ENCODE results near the gene SWAP70. TPM values are rescaled to one million over a fixed set of nuclear protein-coding genes. Genes with fewer than 3 reads are reported as not detected.

The SWAP70 gene
- total and polyA plus RNA-seq, 7 experiments from 2014 or later, result 2.3 to 15.6 (median 4.5) TPM

GRCh38 chr11:9758637-9759518, 95.0 kb downstream of the SWAP70 start:
- Mint-ChIP-seq H3K36me3 (peaks cover 0 to 2% (median 0%) of the 10 kb centered on the region in 5 donors), H3K27me3 (no peaks in the 10 kb centered on the region), H3K4me3 (peak overlapping the region; percentile 67 to 86 (median 82)), H3K9me3 (no peaks in the 10 kb centered on the region), H3K4me1 (peaks cover 12 to 37% (median 18%) of the 10 kb centered on the region in 7 donors), H3K27ac (peak overlapping the region in 5 of 9 donors; percentile 53 to 86 (median 81))
- Histone ChIP-seq H3K27me3 (ENCODE audit: control insufficient read depth in 2 of 2, insufficient read depth in 2 of 2, low read length in 2 of 2) (no peaks in the 10 kb centered on the region), H3K27ac (ENCODE audit: low read depth, low read length) (peak overlapping the region; percentile 50), H3K4me3 (ENCODE audit: low read length) (peak overlapping the region; percentile 91), H3K9me3 (ENCODE audit: control insufficient read depth in 2 of 3, low read length in 3 of 3) (no peaks in the 10 kb centered on the region), H3K36me3 (ENCODE audit: control insufficient read depth in 2 of 3, insufficient read depth in 3 of 3, low read length in 3 of 3) (no peaks in the 10 kb centered on the region), H3K4me1 (ENCODE audit: control insufficient read depth in 2 of 2, insufficient read depth in 2 of 2, low read length in 2 of 2) (peaks cover 7 to 9% of the 10 kb centered on the region in 2 donors)
- DNase-seq (peak in 7 of 9 donors; percentile 29 to 74 (median 35)), ATAC-seq (peak; percentile 30)
- intact Hi-C loops (cut with micrococcal nuclease), result loop anchor here (1.0 to 10.0 kb wide), 18 partner anchors 82 to 1077 kb away; partner anchors contain the start of genes WEE1 (in 2 of the 2), AMPD3 (in 1 of the 2), NRIP3 (in 1 of the 2) and RPL27A (in 1 of the 2)
- ChIA-PET POLR2A (interaction anchor here (0.6 to 0.8 kb wide), 3 partner anchors 17 to 1069 kb away, joined by 3 to 5 read pairs (median 3); no protein-coding TSS in a partner anchor), CTCF (interaction anchor here (0.6 to 3.3 kb wide), 11 partner anchors 9 to 746 kb away, joined by 3 to 36 read pairs (median 3); partner anchors contain the start of gene ADM)

GRCh38 chr11:9759519-9760192, 95.8 kb downstream of the SWAP70 start:
- no peaks in the 10 kb centered on the region for H3K9me3 ChIP-seq (ENCODE audit: control insufficient read depth in 2 of 3, low read length in 3 of 3)
- no peak overlapping the region for H3K27ac ChIP-seq (ENCODE audit: low read depth, low read length)
- DNase-seq (peak in 4 of 9 donors; percentile 6 to 84 (median 41)), ATAC-seq (peak; percentile 64)
- Mint-ChIP-seq H3K4me3 (peak overlapping the region; percentile 67 to 86 (median 82)), H3K27me3 (no peaks in the 10 kb centered on the region), H3K9me3 (no peaks in the 10 kb centered on the region), H3K4me1 (peaks cover 12 to 37% (median 18%) of the 10 kb centered on the region in 7 donors), H3K27ac (peak overlapping the region in 7 of 9 donors; percentile 11 to 86 (median 64)), H3K36me3 (peaks cover 0 to 6% (median 0%) of the 10 kb centered on the region in 5 donors)
- peaks cover 7 to 9% of the 10 kb centered on the region in 2 donors for H3K4me1 ChIP-seq (ENCODE audit: control insufficient read depth in 2 of 2, insufficient read depth in 2 of 2, low read length in 2 of 2)
- H3K36me3 ChIP-seq (ENCODE audit: control insufficient read depth in 2 of 3, insufficient read depth in 3 of 3, low read length in 3 of 3), result no peaks in the 10 kb centered on the region
- no peaks in the 10 kb centered on the region for H3K27me3 ChIP-seq (ENCODE audit: control insufficient read depth in 2 of 2, insufficient read depth in 2 of 2, low read length in 2 of 2)
- ChIA-PET CTCF (interaction anchor here (0.6 to 3.3 kb wide), 10 partner anchors 22 to 747 kb away, joined by 3 to 36 read pairs (median 3); partner anchors contain the start of gene ADM), POLR2A (no interaction called here)
- no peak overlapping the region for H3K4me3 ChIP-seq (ENCODE audit: low read length)
- intact Hi-C loops (cut with micrococcal nuclease), result loop anchor here (2.0 to 10.0 kb wide), 10 partner anchors 81 to 1077 kb away; partner anchors contain the start of genes WEE1 (in 2 of the 2), AMPD3 (in 1 of the 2), NRIP3 (in 1 of the 2) and RPL27A (in 1 of the 2)

GRCh38 chr11:9760193-9760575, 96.3 kb downstream of the SWAP70 start:
- intact Hi-C loops (cut with micrococcal nuclease), result no loop called here
- H3K4me3 ChIP-seq (ENCODE audit: low read length), result no peak overlapping the region
- Mint-ChIP-seq H3K27me3 (no peaks in the 10 kb centered on the region), H3K4me3 (peak overlapping the region in 1 of 10 donors; percentile 26), H3K9me3 (no peaks in the 10 kb centered on the region), H3K4me1 (peaks cover 12 to 37% (median 18%) of the 10 kb centered on the region in 7 donors), H3K36me3 (peaks cover 0 to 8% (median 0%) of the 10 kb centered on the region in 5 donors), H3K27ac (peak overlapping the region in 2 of 9 donors; percentile 5 to 64)
- DNase-seq, result no peak
- no peaks in the 10 kb centered on the region for H3K9me3 ChIP-seq (ENCODE audit: control insufficient read depth in 2 of 3, low read length in 3 of 3)
- peaks cover 7 to 9% of the 10 kb centered on the region in 2 donors for H3K4me1 ChIP-seq (ENCODE audit: control insufficient read depth in 2 of 2, insufficient read depth in 2 of 2, low read length in 2 of 2)
- ATAC-seq, result no peak
- H3K27ac ChIP-seq (ENCODE audit: low read depth, low read length), result no peak overlapping the region
- ChIA-PET POLR2A (no interaction called here), CTCF (interaction anchor here (0.6 to 3.3 kb wide), 4 partner anchors 22 to 564 kb away, joined by 3 to 36 read pairs (median 6); partner anchors contain the start of gene ADM)
- H3K36me3 ChIP-seq (ENCODE audit: control insufficient read depth in 2 of 3, insufficient read depth in 3 of 3, low read length in 3 of 3), result no peaks in the 10 kb centered on the region
- no peaks in the 10 kb centered on the region for H3K27me3 ChIP-seq (ENCODE audit: control insufficient read depth in 2 of 2, insufficient read depth in 2 of 2, low read length in 2 of 2)

GRCh38 chr11:9761441-9761945, 97.6 kb downstream of the SWAP70 start:
- no peak overlapping the region for H3K27ac Mint-ChIP-seq
- H3K4me3 Mint-ChIP-seq, result no peak overlapping the region
- Histone ChIP-seq H3K27me3 (ENCODE audit: control insufficient read depth in 2 of 2, insufficient read depth in 2 of 2, low read length in 2 of 2) (no peaks in the 10 kb centered on the region), H3K36me3 (ENCODE audit: control insufficient read depth in 2 of 3, insufficient read depth in 3 of 3, low read length in 3 of 3) (no peaks in the 10 kb centered on the region), H3K27ac (ENCODE audit: low read depth, low read length) (no peak overlapping the region), H3K4me3 (ENCODE audit: low read length) (no peak overlapping the region), H3K9me3 (ENCODE audit: control insufficient read depth in 2 of 3, low read length in 3 of 3) (no peaks in the 10 kb centered on the region), H3K4me1 (ENCODE audit: control insufficient read depth in 2 of 2, insufficient read depth in 2 of 2, low read length in 2 of 2) (peaks cover 7 to 9% of the 10 kb centered on the region in 2 donors)
- peaks cover 9 to 25% (median 18%) of the 10 kb centered on the region in 7 donors for H3K4me1 Mint-ChIP-seq
- intact Hi-C loops (cut with micrococcal nuclease), result no loop called here
- H3K36me3 Mint-ChIP-seq, result peaks cover 0 to 8% (median 0%) of the 10 kb centered on the region in 5 donors
- no peaks in the 10 kb centered on the region for H3K9me3 Mint-ChIP-seq
- POLR2A ChIA-PET, result no interaction called here
- no peaks in the 10 kb centered on the region for H3K27me3 Mint-ChIP-seq
- CTCF ChIA-PET, result no interaction called here
- DNase-seq, result no peak
- ATAC-seq, result no peak

GRCh38 chr11:9762531-9762930, 98.7 kb downstream of the SWAP70 start:
- peaks cover 0 to 10% (median 0%) of the 10 kb centered on the region in 5 donors for H3K36me3 Mint-ChIP-seq
- no peaks in the 10 kb centered on the region for H3K36me3 ChIP-seq (ENCODE audit: control insufficient read depth in 2 of 3, insufficient read depth in 3 of 3, low read length in 3 of 3)
- no peak for ATAC-seq
- no peaks in the 10 kb centered on the region for H3K27me3 Mint-ChIP-seq
- no peak for DNase-seq
- no peak overlapping the region for H3K27ac ChIP-seq (ENCODE audit: low read depth, low read length)
- no peaks in the 10 kb centered on the region for H3K27me3 ChIP-seq (ENCODE audit: control insufficient read depth in 2 of 2, insufficient read depth in 2 of 2, low read length in 2 of 2)
- H3K9me3 Mint-ChIP-seq, result no peaks in the 10 kb centered on the region
- peaks cover 7 to 8% of the 10 kb centered on the region in 2 donors for H3K4me1 ChIP-seq (ENCODE audit: control insufficient read depth in 2 of 2, insufficient read depth in 2 of 2, low read length in 2 of 2)
- POLR2A ChIA-PET, result no interaction called here
- H3K9me3 ChIP-seq (ENCODE audit: control insufficient read depth in 2 of 3, low read length in 3 of 3), result no peaks in the 10 kb centered on the region
- no peak overlapping the region for H3K27ac Mint-ChIP-seq
- no peak overlapping the region for H3K4me3 ChIP-seq (ENCODE audit: low read length)
- no peak overlapping the region for H3K4me3 Mint-ChIP-seq
- intact Hi-C loops (cut with micrococcal nuclease), result no loop called here
- peaks cover 13 to 24% (median 18%) of the 10 kb centered on the region in 7 donors for H3K4me1 Mint-ChIP-seq
- CTCF ChIA-PET, result interaction anchor here (0.8 to 2.1 kb wide), 4 partner anchors 15 to 559 kb away, joined by 3 to 6 read pairs (median 4); no protein-coding TSS in a partner anchor

GRCh38 chr11:9763301-9763700, 99.4 kb downstream of the SWAP70 start:
- no peak overlapping the region for H3K4me3 Mint-ChIP-seq
- no peaks in the 10 kb centered on the region for H3K27me3 Mint-ChIP-seq
- ChIA-PET POLR2A (no interaction called here), CTCF (interaction anchor here (0.8 to 2.1 kb wide), 2 partner anchors 544 to 559 kb away, joined by 3 to 6 read pairs; no protein-coding TSS in a partner anchor)
- Histone ChIP-seq H3K36me3 (ENCODE audit: control insufficient read depth in 2 of 3, insufficient read depth in 3 of 3, low read length in 3 of 3) (no peaks in the 10 kb centered on the region), H3K4me3 (ENCODE audit: low read length) (no peak overlapping the region), H3K4me1 (ENCODE audit: control insufficient read depth in 2 of 2, insufficient read depth in 2 of 2, low read length in 2 of 2) (peaks cover 4% of the 10 kb centered on the region in 2 donors), H3K27me3 (ENCODE audit: control insufficient read depth in 2 of 2, insufficient read depth in 2 of 2, low read length in 2 of 2) (no peaks in the 10 kb centered on the region), H3K9me3 (ENCODE audit: control insufficient read depth in 2 of 3, low read length in 3 of 3) (no peaks in the 10 kb centered on the region), H3K27ac (ENCODE audit: low read depth, low read length) (no peak overlapping the region)
- ATAC-seq (no peak), DNase-seq (no peak)
- intact Hi-C loops (cut with micrococcal nuclease), result no loop called here
- H3K27ac Mint-ChIP-seq, result no peak overlapping the region
- peaks cover 10 to 20% (median 14%) of the 10 kb centered on the region in 7 donors for H3K4me1 Mint-ChIP-seq
- H3K36me3 Mint-ChIP-seq, result peaks cover 0 to 15% (median 0%) of the 10 kb centered on the region in 5 donors
- no peaks in the 10 kb centered on the region for H3K9me3 Mint-ChIP-seq
